RWPE1 (cell line): ENCODE results near the gene DDX4.
"Not testable (repeated sequence)": the region's sequence is repeated elsewhere in the genome, so short reads cannot be mapped to it uniquely, and the experiment has no call there.

Experiments
- CTCF ChIA-PET: fragments of 350-600 bp; sonication (Branson Sonifier 250); formaldehyde crosslinking; extraction: SDS; loops from one replicate; lab custom pipeline; 2021; lab: Yijun Ruan, JAX
- POLR2A ChIA-PET: fragments of 400-600 bp; formaldehyde crosslinking; extraction: SDS; loops from one replicate; lab custom pipeline; 2020; ENCODE audit warnings: antibody characterized with exemption; ENCODE audit not compliant: low non-redundant PET; lab: Yijun Ruan, JAX
- DNase-seq: peaks from one replicate; pipeline ENCODE4 v3.0.0; 2012; ENCODE audit warnings: low spot score
- H3K27ac ChIP-seq: fragments of 450-650 bp; 2 replicates; pipeline ENCODE4 v1.5.1; 2017
- CTCF ChIP-seq: fragments of 450-650 bp; conservative IDR thresholded peaks from 2 replicates; pipeline ENCODE4 v1.5.1; 2017; ENCODE audit warnings: low read depth, mild to moderate bottlenecking

Gene DDX4

GRCh38 chr5:55747778-55748318 is 10.0 kb downstream of the DDX4 start:
- H3K27ac ChIP-seq: no peak overlapping the region
- POLR2A ChIA-PET: no interaction called here
- DNase-seq: no peak
- no peak for TF ChIP-seq CTCF
- CTCF ChIA-PET: interaction anchor here (0.6 kb wide), 1 partner anchor 401 kb away, joined by 3 read pairs; no protein-coding TSS in a partner anchor

GRCh38 chr5:55749387-55749786 is 11.5 kb downstream of the DDX4 start:
- no peak overlapping the region for H3K27ac ChIP-seq
- TF ChIP-seq CTCF: no peak
- POLR2A ChIA-PET: no interaction called here
- DNase-seq: no peak
- CTCF ChIA-PET: interaction anchor here (0.7 kb wide), 1 partner anchor 514 kb away, joined by 4 read pairs; no protein-coding TSS in a partner anchor

GRCh38 chr5:55750063-55750462 is 12.2 kb downstream of the DDX4 start:
- H3K27ac ChIP-seq: no peak overlapping the region
- TF ChIP-seq CTCF: no peak
- POLR2A ChIA-PET: no interaction called here
- CTCF ChIA-PET: no interaction called here
- no peak for DNase-seq

GRCh38 chr5:55750499-55750898 is 12.6 kb downstream of the DDX4 start:
- CTCF ChIA-PET: no interaction called here
- no peak for TF ChIP-seq CTCF
- POLR2A ChIA-PET: no interaction called here
- no peak overlapping the region for H3K27ac ChIP-seq
- no peak for DNase-seq

GRCh38 chr5:55758231-55758630 is 20.4 kb downstream of the DDX4 start:
- no peak for DNase-seq
- ChIA-PET CTCF (no interaction called here), POLR2A (no interaction called here)
- H3K27ac ChIP-seq: no peak overlapping the region
- TF ChIP-seq CTCF: no peak

GRCh38 chr5:55758714-55759113 is 20.9 kb downstream of the DDX4 start:
- no peak overlapping the region for H3K27ac ChIP-seq
- ChIA-PET CTCF (interaction anchor here (0.7 kb wide), 1 partner anchor 71 kb away, joined by 4 read pairs; no protein-coding TSS in a partner anchor), POLR2A (no interaction called here)
- DNase-seq: no peak
- TF ChIP-seq CTCF: no peak

GRCh38 chr5:55761721-55762120 is 23.9 kb downstream of the DDX4 start:
- DNase-seq, H3K27ac ChIP-seq, CTCF ChIA-PET, POLR2A ChIA-PET: not testable (repeated sequence)
